ENCODE measurements around the gene PHF10.

PHF10 gene

GRCh38 chr6:169654598-169655391 lies 69.5 kb downstream of the PHF10 start:
- TF ChIP-seq CTCF (IDR thresholded peaks at IDR 0.05; ENCODE audit: unreplicated experiment in 3 of 3) = peak in 2 of 3 experiments; percentile 25 to 35
- no peaks in the 10 kb centered on the region for H3K9me3 Mint-ChIP-seq
- H3K4me3 Mint-ChIP-seq = peak overlapping the region; percentile 85 to 92 (median 87)

More at GRCh38 chr6:169654598-169655391, 69.5 kb downstream of the PHF10 start:
- H3K27ac Mint-ChIP-seq = peak overlapping the region; percentile 68 to 86 (median 85)
- peaks cover 53% of the 10 kb centered on the region for H3K36me3 Mint-ChIP-seq (ENCODE audit: low read depth)
- H3K4me1 Mint-ChIP-seq = peaks cover 16% of the 10 kb centered on the region
- H3K27me3 Mint-ChIP-seq (ENCODE audit: low read depth) = no peaks in the 10 kb centered on the region

All from nephron (organoid).